H9 (cell line): ENCODE results near the gene RFFL. TPM values are rescaled to one million over a fixed set of nuclear protein-coding genes. Genes with fewer than 3 reads are reported as not detected.

Experiments used
- DNase-seq: peaks from one replicate; pipeline ENCODE4 v3.0.0-alpha.2; 2017
- H2AFZ ChIP-seq: one replicate; pipeline ENCODE4 v1.6.1; 2013; ENCODE audit warnings: mild to moderate bottlenecking, low read length, control low read depth, moderate library complexity
- H2AK5ac ChIP-seq: 2 replicates; pipeline ENCODE4 v1.6.1; 2013; ENCODE audit warnings: low read length, control low read depth, mixed read lengths; ENCODE audit not compliant: insufficient read length
- H2BK120ac ChIP-seq: one replicate; pipeline ENCODE4 v1.6.1; 2013; ENCODE audit warnings: low read depth, mild to moderate bottlenecking, low read length, control low read depth, inconsistent platforms; ENCODE audit not compliant: poor library complexity, severe bottlenecking
- H2BK12ac ChIP-seq: 2 replicates; pipeline ENCODE4 v1.6.1; 2013; ENCODE audit warnings: low read length, control low read depth, mixed read lengths, low read depth; ENCODE audit not compliant: insufficient read length
- H2BK15ac ChIP-seq: 2 replicates; pipeline ENCODE4 v1.6.1; 2013; ENCODE audit warnings: low read depth, low read length, control low read depth
- H2BK20ac ChIP-seq: one replicate; pipeline ENCODE4 v1.6.1; 2013; ENCODE audit warnings: low read depth, mild to moderate bottlenecking, low read length, control low read depth, inconsistent platforms; ENCODE audit not compliant: poor library complexity, severe bottlenecking
- H2BK5ac ChIP-seq: 2 replicates; pipeline ENCODE4 v1.6.1; 2013; ENCODE audit warnings: low read length, control low read depth, mixed read lengths; ENCODE audit not compliant: insufficient read length
- H3K14ac ChIP-seq: 2 replicates; pipeline ENCODE4 v1.6.1; 2013; ENCODE audit warnings: low read length, control low read depth; ENCODE audit not compliant: insufficient read depth
- H3K18ac ChIP-seq: 2 replicates; pipeline ENCODE4 v1.6.1; 2013; ENCODE audit warnings: low read depth, mild to moderate bottlenecking, mixed read lengths, low read length, control low read depth; ENCODE audit not compliant: insufficient read length
- H3K23ac ChIP-seq: 2 replicates; pipeline ENCODE4 v1.6.1; 2013; ENCODE audit warnings: low read length, control low read depth, mixed read lengths, low read depth; ENCODE audit not compliant: insufficient read length
- H3K23me2 ChIP-seq: 2 replicates; pipeline ENCODE4 v1.6.1; 2013; ENCODE audit warnings: low read depth, mild to moderate bottlenecking, mixed read lengths, low read length, control low read depth; ENCODE audit not compliant: insufficient read length, poor library complexity, severe bottlenecking
- H3K27ac ChIP-seq: 2 replicates; pipeline ENCODE4 v1.5.1; 2013; ENCODE audit warnings: low read length, control low read depth, mixed read lengths, low read depth; ENCODE audit not compliant: insufficient read length
- H3K27me3 ChIP-seq: 2 replicates; pipeline ENCODE4 v1.6.1; 2013; ENCODE audit warnings: low read length, control low read depth, inconsistent platforms; ENCODE audit not compliant: insufficient read depth
- H3K4ac ChIP-seq: 2 replicates; pipeline ENCODE4 v1.6.1; 2013; ENCODE audit warnings: low read depth, mild to moderate bottlenecking, control low read depth, inconsistent platforms, low read length, moderate library complexity
- H3K4me1 ChIP-seq: 2 replicates; pipeline ENCODE4 v1.6.1; 2013; ENCODE audit warnings: low read length, control low read depth, inconsistent platforms; ENCODE audit not compliant: insufficient read depth
- H3K4me2 ChIP-seq: 2 replicates; pipeline ENCODE4 v1.6.1; 2013; ENCODE audit warnings: low read length, control low read depth, mixed read lengths; ENCODE audit not compliant: insufficient read length, insufficient read depth
- H3K56ac ChIP-seq: 2 replicates; pipeline ENCODE4 v1.6.1; 2013; ENCODE audit warnings: low read depth, mild to moderate bottlenecking, mixed read lengths, low read length, control low read depth; ENCODE audit not compliant: insufficient read length
- H3K79me1 ChIP-seq: 2 replicates; pipeline ENCODE4 v1.6.1; 2013; ENCODE audit warnings: low read depth, mild to moderate bottlenecking, moderate library complexity, low read length, control low read depth, inconsistent platforms; ENCODE audit not compliant: insufficient read depth, poor library complexity, severe bottlenecking
- H3K79me2 ChIP-seq: 2 replicates; pipeline ENCODE4 v1.6.1; 2013; ENCODE audit warnings: low read length, control low read depth, inconsistent platforms; ENCODE audit not compliant: insufficient read depth
- H3K9ac ChIP-seq: 2 replicates; pipeline ENCODE4 v1.6.1; 2013; ENCODE audit warnings: low read length, control low read depth, mixed read lengths; ENCODE audit not compliant: insufficient read length; ENCODE audit errors: extremely low read depth
- H3K9me3 ChIP-seq: one replicate; pipeline ENCODE4 v1.6.1; 2013; ENCODE audit warnings: low read depth, low read length, inconsistent platforms; ENCODE audit not compliant: control insufficient read depth
- H3T11ph ChIP-seq: one replicate; pipeline ENCODE4 v1.6.1; 2013; ENCODE audit warnings: mild to moderate bottlenecking, low read length, control low read depth, inconsistent platforms
- H4K20me1 ChIP-seq: one replicate; pipeline ENCODE4 v1.6.1; 2013; ENCODE audit not compliant: control insufficient read depth, insufficient read length, insufficient read depth
- H4K5ac ChIP-seq: 2 replicates; pipeline ENCODE4 v1.6.1; 2013; ENCODE audit warnings: low read depth, mild to moderate bottlenecking, mixed read lengths, low read length, control low read depth; ENCODE audit not compliant: insufficient read length
- H4K8ac ChIP-seq: replicated peaks from 2 replicates; pipeline ENCODE4 v1.6.1; 2013; ENCODE audit warnings: low read length, control low read depth, mixed read lengths, low read depth; ENCODE audit not compliant: insufficient read length
- H4K91ac ChIP-seq: 2 replicates; pipeline ENCODE4 v1.6.1; 2013; ENCODE audit warnings: low read depth, mild to moderate bottlenecking, moderate library complexity, mixed read lengths, low read length, control low read depth; ENCODE audit not compliant: insufficient read length
- H3K27ac Mint-ChIP-seq, 3 experiments: 2 replicates in 2 of 3; 3 replicates in 1 of 3; pipeline ENCODE4 v1.8.0; 2020 to 2021; ENCODE audit warnings: mixed read lengths in 3 of 3, mild to moderate bottlenecking in 1 of 3, moderate library complexity in 1 of 3
- H3K27me3 Mint-ChIP-seq: 2 replicates; pipeline ENCODE4 v1.8.0; 2021; ENCODE audit warnings: low read depth, mild to moderate bottlenecking, moderate library complexity, mixed read lengths
- H3K36me3 Mint-ChIP-seq, 3 experiments: 2 replicates in 2 of 3; 3 replicates in 1 of 3; pipeline ENCODE4 v1.8.0; 2020 to 2021; ENCODE audit warnings: low read depth in 3 of 3, mixed read lengths in 3 of 3; ENCODE audit not compliant: insufficient read depth in 1 of 3
- H3K4me1 Mint-ChIP-seq, 2 experiments: 2 replicates each; pipeline ENCODE4 v1.8.0; 2020; ENCODE audit warnings: mixed read lengths in 2 of 2
- H3K4me3 Mint-ChIP-seq, 2 experiments: 2 replicates in 1 of 2; 3 replicates in 1 of 2; pipeline ENCODE4 v1.8.0; 2020 to 2021; ENCODE audit warnings: mild to moderate bottlenecking in 2 of 2, mixed read lengths in 2 of 2, moderate library complexity in 1 of 2
- H3K9me3 Mint-ChIP-seq, 2 experiments: 2 replicates in 1 of 2; 3 replicates in 1 of 2; pipeline ENCODE4 v1.8.0; 2020; ENCODE audit warnings: mild to moderate bottlenecking in 2 of 2, mixed read lengths in 2 of 2, moderate library complexity in 1 of 2
- CTCF ChIP-seq: fragments of 200-600 bp; sonication (generic); conservative IDR thresholded peaks from 3 replicates; pipeline ENCODE4 v1.8.0; 2021; ENCODE audit warnings: antibody characterized with exemption, mild to moderate bottlenecking
- WGBS: extraction: QIAGEN DNeasy Blood & Tissue Kit; methylation state at CpG from one replicate; pipeline ENCODE4 v1.1.7; 2013; ENCODE audit warnings: missing lambda C conversion rate, low lambda C conversion rate, mixed read lengths; ENCODE audit not compliant: insufficient read length; ENCODE audit errors: extremely low coverage; 5-methylcytosine and 5-hydroxymethylcytosine counted together
- total RNA-seq: library from RNA; stranded (reverse); gene quantifications from 2 replicates; pipeline ENCODE4 v1.2.1, GENCODE V29; 2021

Gene RFFL
- total RNA-seq, 1 experiment from 2014 or later = 21.1 TPM

GRCh38 chr17:35044181-35044580 lies 19.3 kb downstream of the RFFL start:
- Histone ChIP-seq H3K27ac (no peak overlapping the region), H4K91ac (no peak overlapping the region), H2BK12ac (no peak overlapping the region), H3K4me1 (no peaks in the 10 kb centered on the region), H3K4me2 (no peak overlapping the region), H3K4ac (no peak overlapping the region), H2AK5ac (no peak overlapping the region), H3K14ac (no peak overlapping the region), H4K8ac (no peak overlapping the region), H2BK20ac (no peak overlapping the region), H3K79me2 (no peaks in the 10 kb centered on the region), H2BK5ac (no peak overlapping the region), H2BK120ac (no peak overlapping the region), H3K18ac (no peak overlapping the region), H3K79me1 (no peaks in the 10 kb centered on the region), H3K56ac (no peak overlapping the region), H3K9ac (no peak overlapping the region), H2BK15ac (no peak overlapping the region), H3K9me3 (no peaks in the 10 kb centered on the region), H3K23ac (no peak overlapping the region), H2AFZ (no peak overlapping the region), H3K27me3 (no peaks in the 10 kb centered on the region), H4K5ac (no peak overlapping the region), H3K23me2 (no peaks in the 10 kb centered on the region), H3T11ph (no peak overlapping the region), H4K20me1 (no peaks in the 10 kb centered on the region)
- no peaks in the 10 kb centered on the region for H3K27me3 Mint-ChIP-seq
- H3K9me3 Mint-ChIP-seq = no peaks in the 10 kb centered on the region
- WGBS = no CpG with 5 or more reads among the region's 8 CpGs
- DNase-seq = no peak
- peaks cover 0 to 4% (median 0%) of the 10 kb centered on the region in 3 experiments; a peak in 1 of 7 replicates for H3K36me3 Mint-ChIP-seq
- H3K27ac Mint-ChIP-seq = 0 out of 7 replicates have a peak overlapping the region, but pooled peaks of 1 of the 3 experiments have one; percentile 29
- no peak for TF ChIP-seq CTCF
- H3K4me1 Mint-ChIP-seq = peaks cover 8% of the 10 kb centered on the region in 2 experiments; a peak in 3 of 4 replicates
- H3K4me3 Mint-ChIP-seq = no peak overlapping the region
